T-helper 22 cell (primary cell): ENCODE data around the gene ZC3H14.

Source experiments
- DNase-seq: peaks from one replicate; pipeline ENCODE4 v3.0.0-alpha.2; 2020; ENCODE audit warnings: low read depth

Gene ZC3H14

GRCh38 chr14:88607829-88608228 is 45.0 kb downstream of the ZC3H14 start:
- no peak for DNase-seq

DNA sequence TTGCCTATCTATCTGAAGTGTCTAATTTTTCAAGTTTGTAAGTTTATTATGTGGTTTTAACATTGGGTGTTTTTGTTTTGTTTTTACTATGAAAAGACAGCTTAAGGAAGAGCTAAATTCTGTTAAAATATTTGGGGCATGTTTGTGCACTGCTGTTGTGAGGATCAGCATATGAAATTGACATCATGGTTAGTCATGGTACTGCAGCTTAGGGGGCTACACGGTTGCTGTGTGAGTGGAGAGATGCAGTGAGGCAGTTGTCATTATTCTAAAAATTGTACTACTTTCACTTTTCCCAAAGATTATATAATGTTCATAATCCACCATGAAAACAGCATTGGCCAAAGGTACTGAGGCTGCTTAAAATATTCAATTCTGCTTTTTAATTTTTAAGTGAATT is 49.0 kb downstream of the ZC3H14 start:
- no peak for DNase-seq

- DNase-seq: no peak
Measured at GRCh38 chr14:88612981-88613380, 50.1 kb downstream of the ZC3H14 start.

DNA sequence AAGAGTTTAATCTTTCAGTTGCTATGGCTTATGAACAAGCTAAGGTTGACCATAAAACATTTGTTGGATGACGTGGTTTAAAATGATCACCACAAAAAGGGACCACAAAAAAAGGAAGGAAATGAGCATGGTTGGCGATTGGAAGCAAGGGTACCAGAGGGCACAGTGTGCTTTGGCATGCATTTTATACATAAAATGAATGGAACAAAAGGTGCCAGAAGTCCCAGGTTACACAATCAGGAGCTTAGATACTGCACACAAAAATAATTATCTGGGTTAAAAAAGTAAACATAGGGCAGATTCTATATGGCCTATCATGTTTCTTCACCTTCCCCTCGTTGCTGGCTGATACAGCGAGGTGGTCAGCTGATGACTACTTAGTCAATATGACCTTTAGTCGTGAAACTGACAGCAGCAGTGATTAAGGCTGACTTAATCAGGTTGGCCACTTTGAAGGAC is 50.7 kb downstream of the ZC3H14 start:
- no peak for DNase-seq

DNA sequence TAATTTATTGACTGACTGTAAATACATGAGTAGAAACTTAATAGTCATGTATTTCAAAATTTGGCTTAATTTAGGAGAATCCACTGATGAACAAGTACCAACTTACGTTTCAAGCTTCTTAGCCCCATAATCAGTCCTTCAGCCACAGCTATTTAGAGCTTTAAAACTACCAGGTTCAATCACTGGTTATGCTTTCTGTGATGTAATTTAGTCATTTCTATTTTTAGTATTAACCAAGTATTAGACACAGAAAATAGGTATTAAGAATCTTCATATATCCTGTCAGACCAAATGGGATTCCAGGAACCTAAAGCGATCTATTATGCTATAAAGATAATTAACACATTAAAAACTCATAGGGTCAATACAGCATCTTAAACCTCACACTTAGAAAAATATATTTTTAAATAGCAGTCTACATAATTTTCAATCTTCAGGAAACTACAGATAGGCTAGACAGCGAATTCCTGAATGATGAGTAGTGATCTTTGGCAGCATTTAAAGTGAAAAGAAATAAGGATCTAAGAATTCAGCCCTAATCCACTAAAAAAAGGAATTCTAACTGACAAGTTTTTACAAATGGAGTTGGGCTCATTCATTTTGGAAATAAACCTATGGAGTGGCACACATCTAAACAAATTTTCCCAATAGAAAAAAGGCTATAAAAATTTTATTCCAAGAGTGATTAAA is 51.5 kb downstream of the ZC3H14 start:
- no peak for DNase-seq

DNA sequence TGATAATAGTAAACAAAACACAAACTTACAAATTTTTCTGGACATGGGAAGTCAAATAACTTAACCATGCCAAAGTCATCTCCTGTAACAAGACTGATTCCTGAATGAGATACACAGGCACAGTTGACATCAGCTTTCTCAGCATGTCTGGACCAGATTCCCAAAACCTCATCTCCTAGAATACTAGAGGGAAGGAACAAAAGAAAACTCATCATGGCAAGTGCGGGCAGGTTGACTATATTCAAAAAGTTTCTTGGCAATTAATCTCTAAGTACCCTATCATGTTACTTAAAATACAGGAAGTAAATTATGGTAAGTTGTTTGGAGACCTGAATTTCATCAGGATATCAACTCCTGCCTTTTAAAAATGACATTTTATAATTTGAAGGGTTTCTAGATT is 53.9 kb downstream of the ZC3H14 start:
- no peak for DNase-seq

GRCh38 chr14:88617479-88617878 is 54.6 kb downstream of the ZC3H14 start:
- no peak for DNase-seq

DNA sequence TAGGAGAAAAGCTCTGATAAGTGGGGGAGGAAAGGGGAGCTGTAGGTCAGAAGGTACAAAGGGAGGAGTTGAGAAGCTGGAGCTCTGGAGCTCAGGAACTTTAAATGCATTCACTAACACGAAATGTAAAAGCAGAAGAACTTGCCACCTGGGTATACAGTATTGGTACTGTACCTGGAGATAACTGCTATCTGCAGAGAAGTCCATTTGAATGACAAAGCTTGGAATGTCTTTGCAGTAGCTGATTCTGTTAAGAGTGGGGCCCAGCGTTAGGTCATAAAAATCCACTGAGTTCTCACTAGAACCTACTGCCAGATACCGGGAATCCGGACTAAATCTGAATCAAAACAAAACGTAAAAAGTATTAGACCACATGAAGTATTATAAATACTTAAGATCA is 55.6 kb downstream of the ZC3H14 start:
- no peak for DNase-seq

GRCh38 chr14:88621100-88621499 is 58.3 kb downstream of the ZC3H14 start:
- no peak for DNase-seq

- no peak for DNase-seq
Measured at GRCh38 chr14:88625671-88626070, 62.8 kb downstream of the ZC3H14 start.

DNA sequence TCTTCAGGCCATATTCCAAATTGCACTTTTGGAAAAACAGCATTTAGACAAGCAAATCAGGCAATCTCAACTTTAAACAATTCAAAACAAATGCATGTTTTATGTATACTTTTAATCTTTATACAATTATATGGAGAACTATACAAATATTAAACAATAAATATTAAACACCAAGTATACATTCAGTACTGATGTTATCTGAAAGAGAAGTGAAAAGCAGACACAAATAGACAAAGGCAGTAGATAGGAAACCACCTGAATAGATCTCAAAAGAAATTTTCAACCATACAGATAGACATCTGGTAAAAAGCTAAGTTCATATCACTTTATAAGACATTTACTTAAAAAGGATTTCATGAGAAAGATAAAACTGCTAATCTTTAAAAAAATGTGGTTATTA is 65.2 kb downstream of the ZC3H14 start:
- no peak for DNase-seq

DNA sequence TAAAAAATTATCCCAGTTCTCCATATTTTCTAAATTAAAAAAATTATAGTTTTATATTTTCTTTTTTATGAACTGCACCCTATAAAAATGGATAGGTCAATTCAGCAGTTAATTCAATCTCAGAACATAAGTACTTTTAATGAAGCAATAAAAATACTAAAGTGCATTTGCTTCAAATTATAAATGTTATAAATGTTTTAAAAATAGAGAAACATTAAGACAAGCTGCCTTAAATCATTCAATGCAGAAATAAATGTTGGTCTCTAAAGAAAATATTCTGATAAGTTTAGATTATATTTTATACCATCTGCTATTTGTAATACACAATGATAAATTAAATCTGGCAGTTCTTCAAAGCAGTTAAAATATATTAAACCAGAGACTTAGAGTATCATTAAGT is 65.6 kb downstream of the ZC3H14 start:
- DNase-seq: no peak

DNA sequence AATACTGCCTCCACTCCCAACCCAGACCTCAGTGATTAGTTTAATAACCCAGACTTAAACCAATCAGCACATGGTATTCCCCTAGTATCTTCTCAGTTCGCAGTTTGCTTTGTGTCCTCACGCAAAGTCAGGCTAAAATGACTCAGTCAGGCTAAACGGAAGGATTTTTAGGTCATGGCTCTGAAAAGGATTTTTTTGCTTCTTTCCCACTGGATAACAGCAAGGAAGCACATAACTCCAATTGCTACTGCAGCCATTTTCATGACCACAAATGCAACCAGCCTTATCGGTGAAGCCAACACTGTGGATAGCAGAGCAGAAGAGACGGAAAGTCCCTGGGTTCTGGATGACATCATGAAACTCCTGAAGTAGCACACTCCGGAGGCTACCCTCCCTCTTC is 67.7 kb downstream of the ZC3H14 start:
- DNase-seq: no peak

- no peak for DNase-seq
Measured at GRCh38 chr14:88631091-88631490, 68.3 kb downstream of the ZC3H14 start.

DNA sequence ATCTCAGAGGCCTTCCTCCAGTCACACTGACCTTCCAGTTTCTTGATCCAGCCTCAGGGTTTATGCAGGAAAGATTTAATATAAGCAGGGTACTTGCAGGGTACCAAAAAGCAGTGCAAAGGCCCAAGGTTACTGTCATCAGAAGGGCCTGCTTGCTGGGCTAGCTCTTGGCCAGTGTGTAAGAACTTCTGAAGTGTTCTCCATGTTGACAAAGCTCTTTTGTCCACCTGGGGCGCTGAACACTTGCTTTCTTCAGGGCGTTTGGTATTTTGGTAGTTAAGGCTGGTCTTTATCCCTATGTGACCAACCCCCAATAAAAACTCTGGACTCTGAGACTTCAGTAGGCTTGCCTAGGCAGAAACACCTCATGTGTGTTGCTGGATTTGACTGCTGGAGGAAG is 69.7 kb downstream of the ZC3H14 start:
- no peak for DNase-seq

- no peak for DNase-seq
Measured at GRCh38 chr14:88639221-88639620, 76.4 kb downstream of the ZC3H14 start.

DNA sequence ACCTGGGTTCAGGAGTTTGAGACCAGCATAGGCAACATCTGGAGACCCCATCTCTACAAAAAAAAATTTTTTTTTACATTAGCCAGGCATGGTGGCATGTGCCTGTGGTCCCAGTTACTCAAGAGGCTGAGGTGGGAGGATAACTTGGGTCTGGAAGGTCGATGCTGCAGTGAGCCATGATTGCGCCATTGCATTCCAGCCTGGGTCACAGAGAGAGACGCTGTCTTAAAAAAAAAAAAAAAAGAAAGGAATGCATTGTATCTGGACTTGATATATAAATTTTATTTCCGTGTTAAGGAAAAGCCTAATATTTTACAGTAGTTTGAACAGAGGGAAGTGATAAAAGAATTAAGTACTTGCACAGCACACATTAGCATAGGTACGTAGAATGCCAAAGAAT is 97.2 kb downstream of the ZC3H14 start:
- DNase-seq: no peak

DNA sequence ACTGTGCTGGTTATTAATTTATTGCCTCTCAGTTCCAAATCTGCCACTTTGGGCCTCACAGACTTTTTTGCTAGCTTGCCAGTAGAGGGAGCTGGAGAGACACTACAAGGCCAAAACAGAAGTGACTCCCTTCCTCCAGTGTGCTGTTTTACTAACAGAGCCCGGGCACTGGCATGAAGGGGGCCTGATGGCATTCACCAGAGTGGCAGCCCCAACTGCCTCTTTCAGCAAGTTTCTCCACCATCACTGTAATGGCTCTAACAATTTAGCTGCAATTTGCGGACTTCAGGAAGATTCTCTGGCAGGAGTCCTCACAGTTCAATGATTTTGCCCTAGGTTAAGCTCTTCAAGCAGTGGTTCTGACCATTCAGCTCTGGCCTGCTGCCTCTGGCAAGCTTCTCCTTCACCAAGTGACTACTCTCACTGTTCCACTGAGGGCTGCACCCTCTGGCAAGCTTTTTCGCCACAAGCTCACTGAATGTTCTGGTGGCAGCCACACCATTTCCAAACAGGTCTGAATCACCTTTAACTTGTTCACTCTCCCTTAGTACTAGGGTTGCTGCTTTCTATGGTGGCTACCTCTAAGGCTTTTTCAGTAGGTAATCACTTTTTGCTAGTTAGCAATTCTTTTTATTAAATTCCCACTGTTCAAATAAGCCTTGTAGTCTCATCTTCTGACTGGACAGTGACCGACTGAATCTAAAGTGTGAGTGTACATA is 104.9 kb downstream of the ZC3H14 start:
- no peak for DNase-seq

GRCh38 chr14:88668448-88669116 is 105.7 kb downstream of the ZC3H14 start:
- no peak for DNase-seq

- no peak for DNase-seq
Measured at GRCh38 chr14:88669346-88669745, 106.5 kb downstream of the ZC3H14 start.
